IMR-90 (cell line): ENCODE measurements around the gene PRMT2.

ENCODE experiments used
- BHLHE40 ChIP-seq: fragments of 150-350 bp; IDR thresholded peaks from 2 replicates; pipeline ENCODE4 v1.6.1; 2016; ENCODE audit warnings: mild to moderate bottlenecking, low read depth, low read length
- CTCF ChIP-seq: conservative IDR thresholded peaks from 2 replicates; pipeline ENCODE4 v1.5.1; 2012; ENCODE audit warnings: mild to moderate bottlenecking, low read depth, low read length, improper control_type of control experiment
- FOS ChIP-seq: fragments of 150-350 bp; IDR thresholded peaks from 2 replicates; pipeline ENCODE4 v1.6.1; 2016; ENCODE audit warnings: low read depth, low read length
- MAFK ChIP-seq: IDR thresholded peaks from 2 replicates; pipeline ENCODE4 v1.6.1; 2012; ENCODE audit warnings: low read depth, low read length, improper control_type of control experiment
- POLR2A ChIP-seq: IDR thresholded peaks from 2 replicates; pipeline ENCODE4 v1.6.1; 2012; ENCODE audit warnings: mild to moderate bottlenecking, low read depth, low read length
- RAD21 ChIP-seq: IDR thresholded peaks from 2 replicates; pipeline ENCODE4 v1.6.1; 2012; ENCODE audit warnings: low read length, improper control_type of control experiment

GRCh38 chr21:46663754-46664153 is 28.3 kb downstream of the PRMT2 start:
- TF ChIP-seq POLR2A (no peak), CTCF (no peak), RAD21 (no peak), MAFK (no peak), FOS (no peak), BHLHE40 (no peak)
